Measurements from ENCODE around the gene GPBP1.
A peak's percentile ranks its signal among the peaks of the same experiment; 100 is the strongest.
"Not testable (repeated sequence)": the region's sequence is repeated elsewhere in the genome, so short reads cannot be mapped to it uniquely, and the experiment has no call there.

Gene GPBP1

DNA sequence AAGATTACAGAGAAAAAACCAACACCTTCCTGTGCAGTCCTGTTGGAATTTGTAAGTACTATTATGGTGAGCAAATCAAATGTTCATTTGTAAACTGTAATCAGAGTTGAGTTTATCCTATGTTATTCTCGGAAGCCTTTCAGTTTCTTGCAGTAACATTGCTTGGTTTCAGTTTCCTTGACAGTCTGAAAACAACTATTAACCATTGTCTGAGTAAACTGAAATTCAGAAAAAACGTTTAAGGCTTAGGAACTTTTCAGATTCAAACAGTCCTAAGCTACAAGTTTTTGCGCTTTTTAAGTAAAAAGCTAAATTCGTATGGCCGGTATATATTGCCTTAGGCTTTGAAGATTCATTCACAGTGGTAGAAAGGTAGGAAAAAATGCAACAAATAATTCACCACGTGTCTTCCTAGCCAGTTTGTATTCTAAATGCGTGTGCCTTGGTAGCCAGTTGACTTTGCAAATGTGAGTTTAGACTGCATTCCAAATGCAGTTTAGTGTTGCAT is 2.5 kb downstream of the GPBP1 start:
- H3K27me3 ChIP-seq (ENCODE audit: insufficient read depth, poor library complexity, severe bottlenecking) = no peaks in the 10 kb centered on the region
- peaks cover 48% of the 10 kb centered on the region for H3K36me3 ChIP-seq (ENCODE audit: low read depth)
- no peak for ATAC-seq (ENCODE audit: low read depth)
- H3K4me1 ChIP-seq (ENCODE audit: insufficient read depth, poor library complexity, severe bottlenecking) = peaks cover 14% of the 10 kb centered on the region
- no peaks in the 10 kb centered on the region for H3K9me3 ChIP-seq (ENCODE audit: severe bottlenecking)
- H3K27ac ChIP-seq (ENCODE audit: poor library complexity, severe bottlenecking) = peak overlapping the region; percentile 85
- no peak for TF ChIP-seq CTCF (IDR thresholded peaks at IDR 0.05; ENCODE audit: poor library complexity, severe bottlenecking)
- DNase-seq (ENCODE audit: low spot score) = no peak
- H3K4me3 ChIP-seq (ENCODE audit: severe bottlenecking) = peak overlapping the region; percentile 93

DNA sequence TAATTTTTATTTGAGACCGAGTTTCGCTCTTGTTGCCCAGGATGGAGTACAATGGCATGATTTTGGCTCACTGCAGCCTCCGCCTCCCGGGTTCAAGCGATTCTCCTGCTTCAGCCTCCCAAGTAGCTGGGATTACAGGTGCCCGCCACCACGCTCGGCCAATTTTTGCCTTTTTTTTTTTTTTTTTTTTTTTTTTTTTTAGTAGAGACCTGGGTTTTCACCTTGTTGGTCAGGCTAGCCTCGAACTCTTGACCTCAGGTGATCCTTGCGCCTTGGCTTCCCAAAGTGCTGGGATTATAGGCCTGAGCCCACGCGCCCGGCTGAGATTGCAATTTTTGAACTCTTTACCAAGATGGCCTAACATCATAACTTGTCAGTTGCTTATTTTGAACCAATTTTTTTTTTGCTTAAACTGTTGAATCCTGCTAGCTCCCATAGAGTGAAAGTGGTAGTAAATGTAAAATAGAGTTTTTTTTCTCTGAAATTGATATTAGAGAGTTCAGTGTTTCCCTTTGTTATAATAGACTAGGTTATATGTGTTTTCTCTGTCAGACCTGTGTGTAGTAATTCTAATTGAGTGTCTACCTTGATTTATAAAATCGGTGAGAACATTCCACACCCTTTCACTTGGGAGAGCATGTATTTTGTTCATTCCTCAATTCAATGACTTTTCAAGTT is 3.8 kb downstream of the GPBP1 start:
- no peak for ATAC-seq (ENCODE audit: low read depth)
- H3K27ac ChIP-seq (ENCODE audit: poor library complexity, severe bottlenecking) = no peak overlapping the region
- H3K4me1 ChIP-seq (ENCODE audit: insufficient read depth, poor library complexity, severe bottlenecking) = peaks cover 14% of the 10 kb centered on the region
- DNase-seq (ENCODE audit: low spot score) = no peak
- H3K4me3 ChIP-seq (ENCODE audit: severe bottlenecking) = peak overlapping the region; percentile 93
- H3K36me3 ChIP-seq (ENCODE audit: low read depth) = peaks cover 50% of the 10 kb centered on the region
- no peak for TF ChIP-seq CTCF (IDR thresholded peaks at IDR 0.05; ENCODE audit: poor library complexity, severe bottlenecking)
- no peaks in the 10 kb centered on the region for H3K27me3 ChIP-seq (ENCODE audit: insufficient read depth, poor library complexity, severe bottlenecking)
- no peaks in the 10 kb centered on the region for H3K9me3 ChIP-seq (ENCODE audit: severe bottlenecking)

DNA sequence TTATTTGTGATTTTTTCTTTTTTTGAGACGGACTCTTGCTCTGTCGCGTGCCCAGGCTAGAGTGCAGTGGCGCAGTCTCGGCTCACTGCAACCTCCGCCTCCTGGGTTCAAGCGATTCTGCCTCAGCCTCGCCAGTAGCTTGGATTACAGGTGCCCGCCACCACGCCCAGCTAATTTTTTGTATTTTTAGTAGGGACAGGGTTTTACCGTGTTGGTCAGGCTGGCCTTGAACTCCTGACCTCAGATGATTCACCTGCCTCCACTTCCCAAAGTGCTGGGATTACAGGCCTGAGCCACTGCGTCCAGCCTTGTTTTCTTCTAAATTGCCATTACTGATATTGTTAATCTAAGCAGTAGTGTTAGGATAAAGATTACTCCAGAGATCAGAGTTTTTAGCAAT is 4.4 kb downstream of the GPBP1 start:
- not testable (repeated sequence) for H3K27me3 ChIP-seq (ENCODE audit: insufficient read depth, poor library complexity, severe bottlenecking); H3K27ac ChIP-seq (ENCODE audit: poor library complexity, severe bottlenecking); DNase-seq (ENCODE audit: low spot score); ATAC-seq (ENCODE audit: low read depth); H3K9me3 ChIP-seq (ENCODE audit: severe bottlenecking)
- H3K4me1 ChIP-seq (ENCODE audit: insufficient read depth, poor library complexity, severe bottlenecking) = peaks cover 14% of the 10 kb centered on the region
- H3K4me3 ChIP-seq (ENCODE audit: severe bottlenecking) = peak overlapping the region; percentile 17
- H3K36me3 ChIP-seq (ENCODE audit: low read depth) = peaks cover 56% of the 10 kb centered on the region

- H3K27me3 ChIP-seq (ENCODE audit: insufficient read depth, poor library complexity, severe bottlenecking) = no peaks in the 10 kb centered on the region
- no peaks in the 10 kb centered on the region for H3K9me3 ChIP-seq (ENCODE audit: severe bottlenecking)
- no peak for DNase-seq (ENCODE audit: low spot score)
- no peak overlapping the region for H3K27ac ChIP-seq (ENCODE audit: poor library complexity, severe bottlenecking)
- H3K4me1 ChIP-seq (ENCODE audit: insufficient read depth, poor library complexity, severe bottlenecking) = peaks cover 14% of the 10 kb centered on the region
- ATAC-seq (ENCODE audit: low read depth) = no peak
- TF ChIP-seq CTCF (IDR thresholded peaks at IDR 0.05; ENCODE audit: poor library complexity, severe bottlenecking) = no peak
- peaks cover 68% of the 10 kb centered on the region for H3K36me3 ChIP-seq (ENCODE audit: low read depth)
- peak overlapping the region; percentile 17 for H3K4me3 ChIP-seq (ENCODE audit: severe bottlenecking)
These were observed 5.7 kb downstream of the GPBP1 start for GRCh38 chr5:57179262-57180200.

GRCh38 chr5:57181154-57181553 is 7.3 kb downstream of the GPBP1 start:
- Histone ChIP-seq H3K4me1 (ENCODE audit: insufficient read depth, poor library complexity, severe bottlenecking) (peaks cover 14% of the 10 kb centered on the region), H3K4me3 (ENCODE audit: severe bottlenecking) (no peak overlapping the region), H3K27me3 (ENCODE audit: insufficient read depth, poor library complexity, severe bottlenecking) (no peaks in the 10 kb centered on the region), H3K36me3 (ENCODE audit: low read depth) (peaks cover 60% of the 10 kb centered on the region), H3K27ac (ENCODE audit: poor library complexity, severe bottlenecking) (no peak overlapping the region), H3K9me3 (ENCODE audit: severe bottlenecking) (no peaks in the 10 kb centered on the region)
- DNase-seq (ENCODE audit: low spot score) (no peak), ATAC-seq (ENCODE audit: low read depth) (no peak)
- TF ChIP-seq CTCF (IDR thresholded peaks at IDR 0.05; ENCODE audit: poor library complexity, severe bottlenecking) = no peak

Data from RWPE2 (cell line).